GM19438 (cell line): ENCODE data around the gene CCRL2.

Experiments used
- ATAC-seq: cut with Tn5 transposase; IDR thresholded peaks from one replicate; pipeline ENCODE4 v1.9.1; 2021; ENCODE audit warnings: low read depth; ENCODE audit not compliant: unreplicated experiment

The CCRL2 gene

GRCh38 chr3:46455231-46456115, 48.4 kb downstream of the CCRL2 start:
- no peak for ATAC-seq

GRCh38 chr3:46456118-46456517, 49.1 kb downstream of the CCRL2 start:
- ATAC-seq = no peak
